NT2/D1 (cell line): ENCODE data around the gene HPRT1.

ENCODE experiments used
- SUZ12 ChIP-seq: IDR thresholded peaks from 2 replicates; pipeline ENCODE4 v1.6.1; 2011; ENCODE audit not compliant: insufficient read length, insufficient read depth; ENCODE audit errors: extremely low read depth
- YY1 ChIP-seq: IDR thresholded peaks from 2 replicates; pipeline ENCODE4 v1.6.1; 2011; ENCODE audit not compliant: insufficient read length, insufficient read depth
- ZNF274 ChIP-seq: IDR thresholded peaks from 2 replicates; pipeline ENCODE4 v1.6.1; 2011; ENCODE audit warnings: mild to moderate bottlenecking, low read depth, low read length

- no peak for TF ChIP-seq YY1
- no peak for TF ChIP-seq SUZ12
- no peak for TF ChIP-seq ZNF274
These were observed 82.5 kb downstream of the HPRT1 start for GRCh38 chrX:134542485-134542884.
